Measurements from ENCODE around the gene POM121.
"Not testable (repeated sequence)": the region's sequence is repeated elsewhere in the genome, so short reads cannot be mapped to it uniquely, and the experiment has no call there.

Gene POM121

DNA sequence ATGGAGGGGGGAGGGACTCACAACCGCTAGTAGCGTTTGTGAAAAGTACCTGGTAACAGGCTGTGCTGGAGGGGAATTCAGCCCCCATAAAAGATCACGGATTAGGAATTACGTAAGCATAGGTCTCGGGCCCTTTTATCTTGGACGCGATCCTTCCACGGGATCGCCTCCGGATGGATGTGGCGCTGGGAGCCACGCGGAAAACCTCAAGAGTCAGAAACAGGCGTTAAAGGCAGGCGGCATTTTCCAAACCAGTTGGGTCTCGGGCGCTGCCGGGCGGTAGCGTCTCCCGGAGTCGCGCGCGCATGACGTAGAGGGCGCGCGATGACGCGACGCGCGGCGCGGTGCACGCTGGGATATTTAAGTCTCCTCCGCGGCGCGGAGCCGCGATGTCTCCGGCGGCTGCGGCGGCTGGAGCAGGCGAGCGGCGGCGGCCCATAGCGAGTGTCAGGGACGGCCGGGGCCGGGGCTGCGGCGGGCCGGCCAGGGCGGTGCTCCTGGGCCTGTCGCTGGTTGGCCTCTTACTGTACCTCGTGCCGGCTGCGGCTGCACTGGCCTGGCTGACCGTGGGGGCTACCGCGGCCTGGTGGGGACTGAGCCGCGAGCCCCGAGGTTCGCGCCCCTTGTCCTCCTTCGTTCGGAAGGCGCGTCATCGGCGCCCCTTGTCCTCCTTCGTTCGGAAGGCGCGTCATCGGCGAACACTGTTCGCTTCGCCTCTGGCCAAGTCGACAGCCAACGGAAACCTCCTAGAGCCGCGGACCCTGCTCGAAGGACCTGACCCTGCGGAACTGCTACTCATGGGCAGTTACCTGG is at the start of gene POM121:
Gene POM121, plus strand, starts transcription at position 363 of the 813 bp plus-strand sequence. Its CDS starts 27 bp downstream, at position 390.
- peak; percentile 61 to 76 for DNase-seq (ENCODE audit: low read depth in 2 of 2)

DNA sequence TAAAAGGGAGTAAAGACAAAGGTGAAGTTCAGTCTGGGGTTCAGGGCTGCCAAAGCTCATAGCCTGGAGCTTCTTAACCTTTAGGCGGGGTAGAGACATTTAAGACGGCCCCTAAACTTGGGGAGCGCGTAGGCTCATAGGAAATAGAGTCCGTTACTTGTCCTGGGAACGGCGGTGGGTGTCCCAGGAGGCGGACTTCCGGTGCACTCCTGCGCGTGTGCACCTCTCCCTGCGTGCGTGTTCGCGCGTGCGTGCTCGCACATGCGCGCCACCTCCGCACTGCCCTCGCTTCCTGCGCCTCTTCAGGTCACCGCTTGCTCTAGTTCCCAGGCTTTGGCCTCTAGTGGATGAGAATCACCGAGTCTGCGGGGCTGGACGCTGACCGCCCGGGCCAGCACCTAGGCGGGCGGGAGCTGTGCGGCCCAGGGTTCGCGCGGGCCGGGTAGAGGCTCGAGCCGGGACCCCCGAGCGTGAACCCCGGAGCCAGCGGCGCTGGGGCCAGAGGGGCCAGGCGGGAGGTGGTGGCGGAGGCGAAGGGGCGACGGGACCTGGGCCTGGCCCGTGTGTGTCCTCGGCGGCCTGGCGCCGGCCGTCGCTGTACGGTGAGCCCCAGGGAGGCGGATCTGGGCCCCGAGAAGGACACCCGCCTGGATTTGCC is 45.7 kb upstream of the POM121 start:
- DNase-seq (ENCODE audit: low read depth in 2 of 2) = peak; percentile 49 to 53

DNA sequence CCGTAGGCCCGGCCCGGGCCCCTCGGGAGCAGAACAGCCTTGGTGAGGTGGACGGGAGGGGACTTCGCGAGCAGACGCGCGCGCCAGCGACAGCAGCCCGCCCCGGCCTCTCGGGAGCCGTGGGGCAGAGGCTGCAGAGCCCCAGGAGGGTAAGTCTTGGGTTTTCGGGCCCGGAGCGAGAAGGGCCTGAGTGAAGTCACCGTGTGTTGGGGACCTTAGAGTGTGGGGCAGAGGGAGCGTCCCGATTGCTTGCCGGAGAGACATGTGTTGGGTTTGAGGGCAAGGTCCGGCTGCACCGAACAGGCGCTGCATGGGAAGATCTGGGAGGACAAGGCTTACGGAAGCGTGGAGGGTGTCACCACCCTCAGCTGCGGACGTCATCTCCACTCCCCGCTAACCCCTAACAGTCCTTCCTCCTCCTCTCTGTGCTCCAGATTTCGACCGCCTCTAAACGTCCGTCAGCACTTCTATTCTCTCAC is 45.1 kb upstream of the POM121 start:
- peak; percentile 10 to 16 for DNase-seq (ENCODE audit: low read depth in 2 of 2)

DNA sequence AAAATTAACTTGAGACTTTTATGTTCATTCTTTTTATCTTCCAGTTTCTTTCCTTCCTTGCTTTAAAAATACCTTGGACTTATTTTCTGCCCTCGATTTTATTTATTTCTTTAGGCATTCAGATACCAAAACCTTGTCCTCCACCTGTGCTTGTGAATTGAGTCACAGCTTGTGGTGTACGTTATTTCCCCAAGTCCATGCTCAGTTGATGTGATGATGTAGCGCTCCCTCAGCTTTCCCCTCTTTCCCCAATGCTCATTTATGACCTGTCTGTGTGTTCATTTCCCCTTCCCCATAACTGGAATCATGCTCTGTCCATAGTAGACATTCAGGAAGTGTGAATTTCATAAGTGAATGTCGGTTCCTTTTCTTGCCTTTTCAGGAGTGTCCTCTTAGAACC is 33.1 kb upstream of the POM121 start:
- DNase-seq (ENCODE audit: low read depth in 2 of 2) = not testable (repeated sequence)

DNA sequence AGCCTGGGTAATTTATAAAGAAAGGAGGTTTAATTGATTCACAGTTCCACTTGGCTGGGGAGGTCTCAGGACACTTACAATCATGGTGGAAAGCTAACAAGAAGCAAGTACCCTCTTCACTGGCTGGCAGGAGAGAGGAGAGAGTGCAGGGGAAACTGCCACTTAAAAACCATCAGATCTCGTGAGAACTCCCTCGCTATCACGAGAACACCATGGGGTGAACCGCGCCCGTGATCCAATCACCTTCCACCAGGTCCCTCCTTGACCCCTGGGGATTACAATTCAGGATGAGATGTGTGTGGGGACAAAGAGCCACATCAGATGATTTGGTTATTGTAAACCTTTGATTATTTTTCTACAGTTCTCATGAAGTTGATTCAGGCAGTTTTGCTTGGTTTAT is 20.2 kb upstream of the POM121 start:
- not testable (repeated sequence) for DNase-seq (ENCODE audit: low read depth in 2 of 2)

DNA sequence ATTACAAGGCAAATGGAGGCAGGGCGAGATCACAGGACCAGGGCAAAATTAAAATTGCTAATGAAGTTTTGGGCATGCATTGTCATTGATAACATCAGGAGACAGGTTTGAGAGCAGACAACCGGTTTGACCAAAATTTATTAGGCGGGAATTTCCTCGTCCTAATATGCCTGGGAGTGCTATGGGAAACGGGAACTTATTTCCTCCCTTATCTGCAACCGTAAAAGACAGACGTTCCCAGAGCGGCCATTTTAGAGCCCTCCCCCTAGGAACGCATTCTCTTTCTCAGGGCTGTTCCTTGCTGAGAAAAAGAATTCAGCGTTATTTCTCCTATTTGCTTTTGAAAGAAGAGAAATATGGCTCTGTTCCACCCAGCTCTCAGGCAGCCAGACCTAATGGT is 16.5 kb upstream of the POM121 start:
- DNase-seq (ENCODE audit: low read depth in 2 of 2) = not testable (repeated sequence)

DNA sequence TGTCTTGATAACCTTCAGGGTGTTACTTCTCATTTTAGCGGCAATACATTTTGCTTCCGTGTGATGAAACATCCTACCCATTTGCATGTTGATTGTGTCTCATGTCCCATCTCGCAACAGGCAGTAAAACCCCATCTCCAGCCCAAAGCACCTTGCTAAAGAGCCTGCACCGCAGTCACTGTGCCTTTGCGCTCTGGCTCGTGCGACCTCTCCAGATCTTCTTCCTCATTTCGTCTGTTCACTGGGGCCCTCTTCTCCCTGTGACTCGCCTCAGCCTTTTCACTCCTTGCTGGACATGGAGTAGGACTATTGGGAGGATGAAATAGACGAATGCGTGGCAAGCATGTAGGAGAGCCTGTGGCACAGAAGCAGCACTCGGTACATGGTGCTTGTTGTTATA is 13.5 kb upstream of the POM121 start:
- not testable (repeated sequence) for DNase-seq (ENCODE audit: low read depth in 2 of 2)

DNA sequence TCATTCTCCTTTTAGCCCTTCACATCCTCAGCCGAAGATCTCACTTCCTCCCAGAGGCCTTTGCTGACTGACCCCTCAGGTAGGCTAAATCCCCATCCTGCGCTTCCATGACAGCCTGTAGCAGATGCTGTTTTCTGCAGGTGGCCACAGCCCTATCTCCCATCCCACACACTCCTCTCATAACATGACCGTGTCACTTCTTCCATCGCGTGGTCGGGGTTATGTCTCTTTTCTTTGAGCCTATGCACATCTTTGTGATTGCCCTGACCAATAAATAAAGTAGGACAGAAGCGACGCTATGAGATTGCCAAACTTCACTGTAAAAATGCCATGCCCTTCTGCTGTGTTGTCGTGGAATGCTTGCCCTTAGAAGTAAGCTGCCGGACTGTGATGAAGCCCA is 11.1 kb upstream of the POM121 start:
- not testable (repeated sequence) for DNase-seq (ENCODE audit: low read depth in 2 of 2)

DNA sequence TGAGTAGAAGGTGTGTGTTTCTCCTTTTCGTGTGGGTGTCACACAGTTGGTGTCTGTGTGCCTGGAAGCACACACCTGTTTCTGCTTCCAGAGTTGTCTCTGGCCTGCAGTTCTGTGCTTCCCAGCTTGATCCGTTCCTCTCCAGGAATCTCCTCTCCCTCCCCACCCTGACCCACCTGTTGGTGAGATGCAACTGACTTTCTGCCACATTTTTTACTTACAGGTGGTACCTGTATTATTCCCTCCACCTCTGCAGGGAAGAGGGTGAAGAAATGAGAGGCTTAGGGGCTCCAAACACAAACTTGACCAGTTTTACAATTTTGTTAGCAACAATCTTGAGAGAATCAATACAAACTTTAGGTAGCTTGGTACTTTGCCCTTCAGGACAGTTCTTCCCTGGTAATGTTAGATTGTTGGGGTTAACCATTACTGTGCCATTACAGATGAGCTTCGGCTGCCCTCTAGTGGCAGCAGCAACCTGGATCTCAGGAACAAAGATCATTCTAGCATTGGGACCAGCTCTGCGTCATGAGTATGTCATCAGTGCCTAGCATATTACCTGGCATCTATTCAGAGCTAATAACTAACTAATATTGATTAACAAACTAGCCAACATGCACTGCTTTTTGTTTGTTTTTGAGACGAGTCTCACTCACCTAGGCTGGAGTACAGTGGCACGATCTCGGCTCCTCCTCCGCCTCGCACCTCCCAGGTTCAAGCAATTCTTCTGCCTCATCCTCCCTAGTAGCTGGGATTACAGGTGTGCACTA is 10.0 kb upstream of the POM121 start:
- DNase-seq (ENCODE audit: low read depth in 2 of 2) = not testable (repeated sequence)

DNA sequence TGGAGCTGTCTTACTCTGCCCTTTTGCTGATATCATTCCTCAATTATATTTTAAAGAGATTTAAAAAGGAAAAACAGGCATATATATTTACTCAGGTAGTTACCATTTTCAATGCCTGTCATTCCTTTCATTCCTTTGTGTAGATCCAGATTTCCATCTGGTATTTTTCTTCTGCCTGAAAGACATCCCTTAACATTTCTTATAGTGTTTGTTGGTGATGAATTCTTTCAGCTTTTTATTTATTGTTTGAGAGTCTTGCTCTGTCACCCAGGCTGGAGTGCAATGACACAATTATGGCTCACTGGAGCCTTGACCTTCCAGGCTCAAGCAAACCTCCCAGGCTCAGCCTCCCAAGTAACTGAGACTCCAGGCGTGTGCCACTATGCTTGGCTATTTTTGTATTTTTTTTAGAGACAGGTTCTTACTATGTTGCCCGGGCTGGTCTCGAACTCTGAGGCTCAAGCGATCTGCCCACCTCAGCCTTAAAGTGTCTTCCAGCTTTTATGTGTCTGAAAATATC is 5.6 kb upstream of the POM121 start:
- no peak for DNase-seq (ENCODE audit: low read depth in 2 of 2)

DNA sequence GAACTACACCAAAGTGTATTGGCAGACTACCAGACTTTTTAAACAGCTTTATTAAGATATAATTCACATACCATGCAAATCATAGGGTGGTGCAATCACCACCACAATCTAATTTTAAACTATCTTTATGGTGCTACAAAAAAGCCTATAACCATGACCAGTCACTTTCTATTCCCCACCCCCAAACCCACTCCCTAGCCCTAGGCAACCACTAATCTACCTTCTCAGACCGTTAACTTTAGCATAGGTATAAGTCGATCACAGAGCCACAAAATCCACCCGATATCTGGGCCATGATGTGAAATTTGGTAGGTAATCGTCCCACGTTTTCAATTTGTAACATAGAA is 536 bp upstream of the POM121 start:
- DNase-seq (ENCODE audit: low read depth in 2 of 2) = no peak

DNA sequence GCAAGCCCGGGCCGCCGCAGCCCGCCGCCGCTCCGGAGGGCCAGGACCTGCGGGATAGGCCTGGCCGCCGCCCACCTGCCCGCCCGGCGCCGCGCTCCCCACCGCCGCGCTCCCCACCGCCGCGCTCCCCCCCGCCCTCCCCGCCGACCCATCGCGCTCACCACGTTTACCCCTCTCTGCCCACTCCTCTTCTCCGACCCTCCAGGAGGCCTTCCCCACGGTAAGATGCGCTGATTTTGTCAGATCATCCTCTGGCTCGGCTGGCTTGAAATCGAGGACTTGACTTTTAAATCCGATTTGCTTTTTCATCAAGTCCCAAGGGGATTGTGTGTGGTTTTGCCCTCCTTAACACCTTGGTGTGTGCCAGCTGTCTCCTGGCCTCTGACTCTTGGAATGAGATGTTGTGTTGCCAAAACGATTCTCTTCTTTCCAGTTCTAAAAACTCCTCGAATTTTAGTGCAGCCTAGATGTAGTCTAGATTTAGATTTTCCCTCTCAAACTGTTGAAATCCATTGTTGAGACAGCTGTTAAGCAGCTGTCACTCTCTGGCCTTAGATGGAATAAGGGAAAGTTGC is 738 bp downstream of the POM121 start:
- DNase-seq (ENCODE audit: low read depth in 2 of 2) = no peak

DNA sequence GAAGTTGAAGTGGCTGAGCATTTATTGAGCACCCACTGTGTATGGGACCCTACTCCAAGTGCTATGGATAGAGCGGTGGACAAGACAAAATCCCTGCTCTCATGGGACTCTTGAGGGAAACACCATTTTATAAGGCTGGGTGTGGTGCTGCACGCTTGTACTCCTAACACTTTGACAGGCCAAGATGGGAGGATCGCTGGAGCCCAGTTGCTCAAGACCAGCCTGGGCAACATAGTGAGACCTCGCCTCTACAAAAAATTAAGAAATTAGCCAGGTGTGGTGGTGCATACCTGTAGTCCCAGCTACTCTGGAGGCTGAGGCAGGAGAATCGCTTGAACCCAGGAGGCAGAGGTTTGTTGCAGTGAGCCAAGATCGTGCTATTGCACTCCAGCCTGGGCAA is 2.9 kb downstream of the POM121 start:
- not testable (repeated sequence) for DNase-seq (ENCODE audit: low read depth in 2 of 2)

DNA sequence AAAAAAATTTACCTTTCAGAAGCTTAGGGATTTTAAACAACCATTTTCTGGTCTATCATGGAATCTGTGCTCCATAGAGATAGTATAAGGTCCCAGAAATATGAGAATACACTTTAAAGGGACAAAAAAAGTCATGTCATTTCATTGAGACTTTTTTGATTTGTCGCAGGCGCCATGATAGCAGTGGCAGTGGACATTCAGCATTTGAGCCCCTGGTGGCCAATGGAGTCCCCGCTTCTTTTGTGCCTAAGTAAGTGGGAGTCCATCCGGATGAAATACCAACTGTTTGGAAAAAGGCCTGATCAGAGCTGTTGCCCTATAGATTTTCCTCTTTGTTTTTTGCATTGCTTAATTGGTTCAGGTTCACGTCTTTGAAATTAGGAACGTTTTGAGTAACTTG is 3.3 kb downstream of the POM121 start:
- DNase-seq (ENCODE audit: low read depth in 2 of 2) = not testable (repeated sequence)

DNA sequence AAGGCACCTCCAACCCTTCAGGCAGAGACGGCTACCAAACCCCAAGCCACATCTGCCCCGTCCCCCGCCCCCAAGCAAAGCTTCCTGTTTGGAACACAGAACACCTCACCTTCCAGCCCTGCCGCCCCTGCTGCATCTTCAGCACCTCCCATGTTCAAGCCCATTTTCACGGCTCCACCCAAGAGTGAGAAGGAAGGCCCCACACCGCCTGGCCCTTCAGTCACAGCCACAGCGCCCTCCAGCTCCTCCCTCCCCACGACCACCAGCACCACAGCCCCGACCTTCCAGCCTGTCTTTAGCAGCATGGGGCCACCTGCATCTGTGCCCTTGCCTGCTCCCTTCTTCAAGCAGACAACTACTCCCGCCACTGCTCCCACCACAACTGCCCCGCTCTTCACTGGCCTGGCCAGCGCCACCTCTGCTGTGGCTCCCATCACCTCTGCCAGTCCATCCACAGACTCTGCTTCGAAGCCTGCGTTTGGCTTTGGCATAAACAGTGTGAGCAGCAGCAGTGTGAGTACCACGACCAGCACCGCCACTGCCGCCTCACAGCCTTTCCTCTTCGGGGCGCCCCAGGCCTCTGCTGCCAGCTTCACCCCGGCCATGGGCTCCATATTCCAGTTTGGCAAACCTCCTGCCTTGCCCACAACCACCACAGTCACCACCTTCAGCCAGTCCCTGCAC is 17.3 kb downstream of the POM121 start:
- DNase-seq (ENCODE audit: low read depth in 2 of 2) = not testable (repeated sequence)

DNA sequence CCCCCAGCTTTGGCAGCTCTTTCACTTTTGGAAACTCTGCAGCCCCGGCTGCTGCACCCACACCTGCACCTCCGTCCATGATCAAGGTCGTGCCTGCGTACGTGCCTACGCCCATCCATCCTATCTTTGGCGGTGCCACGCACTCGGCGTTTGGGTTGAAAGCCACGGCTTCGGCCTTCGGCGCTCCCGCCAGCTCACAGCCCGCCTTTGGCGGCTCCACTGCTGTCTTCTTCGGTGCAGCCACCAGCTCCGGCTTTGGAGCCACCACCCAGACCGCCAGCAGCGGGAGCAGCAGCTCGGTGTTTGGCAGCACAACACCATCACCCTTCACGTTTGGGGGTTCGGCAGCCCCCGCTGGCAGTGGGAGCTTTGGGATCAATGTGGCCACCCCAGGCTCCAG is 18.1 kb downstream of the POM121 start:
- not testable (repeated sequence) for DNase-seq (ENCODE audit: low read depth in 2 of 2)

DNA sequence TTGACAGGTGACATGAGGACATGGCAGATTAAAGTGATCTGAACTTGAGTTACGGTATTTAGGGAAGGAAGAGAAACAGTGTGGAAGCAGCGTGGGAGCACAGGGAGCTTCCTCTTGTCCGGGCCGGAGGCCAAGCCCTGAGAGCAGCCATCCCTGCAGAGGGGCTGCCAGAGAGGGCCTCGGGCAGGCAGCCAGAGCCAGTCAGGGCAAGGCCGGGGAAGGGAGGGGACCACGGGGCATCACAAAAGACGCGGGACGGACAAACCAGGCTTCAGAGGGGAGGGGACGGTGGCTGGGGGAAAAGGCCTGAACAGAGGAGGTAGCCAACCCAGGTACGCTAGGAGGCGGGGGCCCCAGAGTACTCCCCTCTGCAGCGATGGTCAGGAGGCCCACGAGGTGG is 20.0 kb downstream of the POM121 start:
- not testable (repeated sequence) for DNase-seq (ENCODE audit: low read depth in 2 of 2)

DNA sequence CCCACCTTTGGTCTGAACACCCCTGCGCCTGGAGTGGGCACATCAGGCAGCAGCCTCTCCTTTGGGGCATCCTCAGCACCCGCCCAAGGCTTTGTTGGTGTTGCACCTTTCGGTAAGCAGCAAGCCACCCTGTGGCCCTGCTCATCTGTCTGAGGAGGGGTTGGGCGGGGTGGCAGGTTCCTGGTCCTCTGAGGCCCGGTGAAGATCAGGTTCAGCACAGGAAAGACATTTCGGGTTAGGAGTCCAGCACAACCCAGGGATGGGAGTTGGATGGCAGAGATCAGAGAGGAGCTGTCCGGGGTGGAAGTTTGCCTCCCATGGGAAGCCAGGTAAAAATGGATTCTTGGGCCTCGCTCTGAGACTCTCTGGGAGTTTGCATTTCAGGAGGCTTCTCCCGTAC is 20.7 kb downstream of the POM121 start:
- DNase-seq (ENCODE audit: low read depth in 2 of 2) = not testable (repeated sequence)

DNA sequence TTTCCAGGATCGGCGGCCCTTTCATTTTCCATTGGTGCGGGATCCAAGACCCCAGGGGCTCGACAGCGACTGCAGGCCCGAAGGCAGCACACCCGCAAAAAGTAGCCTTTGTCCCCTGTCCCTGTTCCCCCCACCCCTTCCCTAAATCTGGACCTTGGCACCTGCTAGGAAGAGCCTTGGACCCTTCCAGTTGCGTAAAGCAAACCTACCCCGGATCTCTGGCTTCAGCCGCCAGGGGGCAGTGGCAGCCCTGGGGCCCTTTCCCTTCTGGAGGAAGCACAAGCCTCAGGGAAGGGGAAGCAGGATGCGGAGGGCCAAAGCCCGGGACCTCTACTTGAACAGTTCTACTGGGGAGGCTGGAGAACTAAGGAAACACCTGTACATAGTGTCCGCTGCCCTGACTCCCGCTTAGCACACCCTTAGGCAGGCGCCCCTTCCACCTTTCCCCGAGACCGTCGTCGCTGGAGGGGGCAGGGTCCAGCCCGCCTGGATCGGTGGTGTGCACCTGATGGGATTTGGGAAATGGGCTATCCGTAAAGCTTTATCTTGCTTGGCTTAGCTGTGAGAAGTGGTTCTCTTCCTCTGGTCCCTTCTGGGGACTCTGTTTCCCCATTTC is 21.3 kb downstream of the POM121 start:
- not testable (repeated sequence) for DNase-seq (ENCODE audit: low read depth in 2 of 2)

DNA sequence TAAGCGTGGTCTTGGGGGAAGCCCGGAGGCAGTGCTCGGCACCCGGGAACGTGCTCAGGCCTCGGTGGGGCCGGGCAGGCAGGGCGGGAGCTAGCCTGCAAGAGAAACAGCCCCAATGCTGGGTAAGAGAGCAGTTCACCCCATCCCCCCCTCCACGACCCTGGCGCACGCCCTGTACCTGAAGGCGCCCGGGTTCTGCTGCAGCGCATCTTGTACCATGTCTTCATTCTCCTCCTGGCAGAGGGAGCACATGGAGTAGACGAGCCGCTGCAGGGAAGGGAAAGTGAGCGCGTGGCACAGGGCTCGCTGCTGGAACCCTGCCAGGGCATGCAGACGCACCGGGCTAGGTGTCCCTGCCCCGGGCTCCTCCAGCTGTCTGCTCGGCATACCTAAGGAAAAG is 23.8 kb downstream of the POM121 start:
- not testable (repeated sequence) for DNase-seq (ENCODE audit: low read depth in 2 of 2)

DNA sequence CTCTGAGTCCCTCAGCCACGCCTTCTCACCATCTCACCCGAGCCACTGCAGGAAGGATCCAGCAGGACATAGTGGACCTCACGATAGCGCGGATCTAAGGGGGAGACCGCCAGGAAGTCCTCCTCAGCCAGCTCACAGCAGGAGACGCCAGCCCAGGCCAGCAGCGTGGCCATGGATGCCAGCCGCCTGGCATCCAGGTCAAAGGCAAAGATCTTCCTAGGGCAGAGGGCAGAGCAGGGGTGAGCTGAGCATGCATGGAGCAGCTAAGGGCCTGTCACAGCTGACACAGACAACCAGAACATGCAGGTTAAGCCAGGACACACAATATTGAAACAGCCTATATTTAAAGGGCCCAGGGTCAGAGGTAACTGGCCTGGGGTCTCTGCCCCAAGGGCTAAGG is 24.4 kb downstream of the POM121 start:
- not testable (repeated sequence) for DNase-seq (ENCODE audit: low read depth in 2 of 2)

Data from stimulated activated CD8-positive, alpha-beta memory T cell treated with anti-CD3 and anti-CD28 coated beads, Interleukin-15, amount 100 ng/mL, for 4 hours (primary cell).